HepG2 (cell line): Measurements from ENCODE around the gene TNFSF13.

ENCODE experiments used
- FOXK1 ChIP-seq: sonication (generic); formaldehyde crosslinking; IDR thresholded peaks from 2 replicates; pipeline ENCODE4 v1.4.0; 2020; ENCODE audit warnings: low read depth, missing genetic modification reagents, borderline replicate concordance
- MAX ChIP-seq: IDR thresholded peaks from 2 replicates; pipeline ENCODE4 v1.6.1; 2012; ENCODE audit warnings: inconsistent platforms
- PCBP2 ChIP-seq: fragments of 200-400 bp; formaldehyde crosslinking; optimal IDR thresholded peaks from 2 replicates; pipeline ENCODE3; 2018; ENCODE audit warnings: low read length, low read depth; ENCODE audit not compliant: poor library complexity, severe bottlenecking
- ZNF24 ChIP-seq: fragments of 450-650 bp; IDR thresholded peaks from 2 replicates; pipeline ENCODE4 v1.6.1; 2017; ENCODE audit warnings: antibody characterized with exemption, mild to moderate bottlenecking

DNA sequence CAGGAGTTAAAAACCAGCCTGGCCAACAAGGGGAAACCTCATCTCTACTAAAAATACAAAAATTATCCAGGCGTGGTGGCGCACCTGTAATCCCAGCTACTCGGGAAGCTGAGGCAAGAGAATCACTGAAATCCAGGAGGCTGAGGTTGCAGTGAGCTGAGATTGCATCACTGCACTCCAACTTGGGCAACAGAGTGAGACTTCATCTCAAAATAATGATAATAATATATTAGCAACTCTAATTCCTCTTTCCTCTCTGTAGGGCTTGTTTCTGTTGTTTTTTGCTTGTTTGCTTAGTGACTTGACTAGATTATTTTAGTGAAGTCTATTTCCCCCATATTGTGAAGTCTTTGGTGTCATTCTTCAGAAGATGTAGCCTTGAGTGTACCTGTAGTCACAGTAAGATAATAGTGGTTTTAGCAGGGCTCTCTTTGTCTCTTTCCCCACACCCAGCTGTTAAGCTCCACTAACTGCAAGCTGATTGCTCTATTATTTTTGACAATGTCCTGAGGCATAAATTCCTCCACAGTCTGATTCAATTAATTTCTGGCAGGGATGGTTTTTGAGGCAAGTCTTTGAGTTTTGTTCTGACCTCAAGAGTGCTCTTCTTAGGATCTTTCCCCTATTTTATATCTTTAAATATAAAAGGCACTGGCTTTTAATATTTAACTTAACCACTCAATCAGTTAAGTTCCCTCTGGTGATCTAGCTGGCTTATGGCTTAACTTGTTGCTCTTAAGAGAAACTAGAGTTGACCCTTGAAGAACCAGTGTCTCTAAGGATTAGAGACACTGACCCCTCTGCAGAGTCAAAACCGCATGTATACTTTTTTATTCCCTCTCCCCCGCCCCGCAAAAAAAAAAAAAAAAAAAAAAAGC is 28.3 kb upstream of the TNFSF13 start:
- TF ChIP-seq FOXK1 (CRISPR knock-in tag), result no peak
- no peak for TF ChIP-seq ZNF24
- TF ChIP-seq PCBP2, result no peak
- no peak for TF ChIP-seq MAX
